ENCODE measurements around the gene NELL1.

DNA sequence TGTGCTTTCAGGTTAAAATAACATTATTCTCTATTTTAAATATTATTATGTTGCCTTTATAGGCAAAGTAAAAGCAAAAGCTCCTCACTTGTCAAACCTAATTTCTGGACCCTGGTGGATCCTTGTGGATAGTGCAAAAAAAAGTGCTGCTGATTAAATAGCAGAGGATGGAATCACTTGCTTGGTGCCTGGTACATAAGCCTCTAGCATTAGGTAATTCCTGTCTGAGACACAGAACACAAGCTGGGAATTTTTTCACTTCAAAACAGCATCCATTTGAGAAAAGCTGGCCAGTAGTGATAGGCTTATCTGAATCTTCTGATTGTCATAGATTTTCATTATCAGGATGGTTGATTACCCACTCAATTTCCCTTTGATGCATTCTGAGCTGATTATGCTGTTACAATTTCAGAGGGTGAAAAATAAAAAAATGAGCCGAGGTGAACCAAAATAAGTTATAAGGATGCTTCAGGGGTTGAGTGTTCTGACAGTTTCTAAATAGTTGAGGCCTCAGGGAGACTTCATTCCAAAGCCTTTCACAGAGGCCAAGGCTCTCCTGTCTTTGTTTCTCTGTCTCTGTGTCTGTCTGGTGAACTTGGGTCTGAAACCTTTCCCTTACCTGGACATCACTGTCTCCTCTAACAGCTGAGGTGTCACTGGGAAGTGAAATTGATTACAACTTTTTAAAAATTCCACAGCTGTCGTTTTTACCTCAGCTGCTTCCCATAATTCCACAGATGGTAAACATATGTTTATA lies 242.9 kb downstream of the NELL1 start:
- TF ChIP-seq, protein P1, sequence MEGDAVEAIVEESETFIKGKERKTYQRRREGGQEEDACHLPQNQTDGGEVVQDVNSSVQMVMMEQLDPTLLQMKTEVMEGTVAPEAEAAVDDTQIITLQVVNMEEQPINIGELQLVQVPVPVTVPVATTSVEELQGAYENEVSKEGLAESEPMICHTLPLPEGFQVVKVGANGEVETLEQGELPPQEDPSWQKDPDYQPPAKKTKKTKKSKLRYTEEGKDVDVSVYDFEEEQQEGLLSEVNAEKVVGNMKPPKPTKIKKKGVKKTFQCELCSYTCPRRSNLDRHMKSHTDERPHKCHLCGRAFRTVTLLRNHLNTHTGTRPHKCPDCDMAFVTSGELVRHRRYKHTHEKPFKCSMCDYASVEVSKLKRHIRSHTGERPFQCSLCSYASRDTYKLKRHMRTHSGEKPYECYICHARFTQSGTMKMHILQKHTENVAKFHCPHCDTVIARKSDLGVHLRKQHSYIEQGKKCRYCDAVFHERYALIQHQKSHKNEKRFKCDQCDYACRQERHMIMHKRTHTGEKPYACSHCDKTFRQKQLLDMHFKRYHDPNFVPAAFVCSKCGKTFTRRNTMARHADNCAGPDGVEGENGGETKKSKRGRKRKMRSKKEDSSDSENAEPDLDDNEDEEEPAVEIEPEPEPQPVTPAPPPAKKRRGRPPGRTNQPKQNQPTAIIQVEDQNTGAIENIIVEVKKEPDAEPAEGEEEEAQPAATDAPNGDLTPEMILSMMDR (conservative IDR thresholded peaks at IDR 0.05 in 1 of 2, IDR thresholded peaks at IDR 0.05 in 1 of 2; ENCODE audit: extremely low read depth in 1 of 2, insufficient read depth in 1 of 2, low read depth in 1 of 2, low read length in 2 of 2): no peak
- TF ChIP-seq EZH2 (IDR thresholded peaks at IDR 0.05; ENCODE audit: borderline replicate concordance, low read length): no peak

Data from mammary epithelial cell (primary cell).